HG02763 (cell line): ENCODE data around the gene CROT.
"Not testable (repeated sequence)": the region's sequence is repeated elsewhere in the genome, so short reads cannot be mapped to it uniquely, and the experiment has no call there.

Experiments
- ATAC-seq: cut with Tn5 transposase; IDR thresholded peaks from one replicate; pipeline ENCODE4 v1.9.1; 2021; ENCODE audit warnings: mild to moderate bottlenecking, moderate library complexity; ENCODE audit not compliant: unreplicated experiment

CROT gene

GRCh38 chr7:87345166-87345927 lies at the start of gene CROT:
Gene CROT (plus strand): TSS chr7:87345664. CDS start chr7:87349069, 3,405 bp downstream.
- peak; percentile 98 for ATAC-seq

GRCh38 chr7:87300756-87301155 lies 44.7 kb upstream of the CROT start:
- no peak for ATAC-seq

- ATAC-seq, result no peak
These were observed 34.6 kb upstream of the CROT start for GRCh38 chr7:87310790-87311419.

- ATAC-seq, result peak; percentile 63
These were observed 33.1 kb upstream of the CROT start for GRCh38 chr7:87312215-87312865.

GRCh38 chr7:87316097-87316700 lies 29.3 kb upstream of the CROT start:
- ATAC-seq, result peak; percentile 89

GRCh38 chr7:87316846-87317552 lies 28.5 kb upstream of the CROT start:
- no peak for ATAC-seq

GRCh38 chr7:87317691-87318245 lies 27.7 kb upstream of the CROT start:
- ATAC-seq, result no peak

- no peak for ATAC-seq
These were observed 26.7 kb upstream of the CROT start for GRCh38 chr7:87318741-87319140.

- not testable (repeated sequence) for ATAC-seq
These were observed 26.3 kb upstream of the CROT start for GRCh38 chr7:87319154-87319581.

GRCh38 chr7:87322912-87323311 lies 22.6 kb upstream of the CROT start:
- ATAC-seq, result no peak

- no peak for ATAC-seq
These were observed 19.7 kb upstream of the CROT start for GRCh38 chr7:87325576-87326370.

- ATAC-seq, result no peak
These were observed 17.2 kb upstream of the CROT start for GRCh38 chr7:87328281-87328680.

GRCh38 chr7:87330316-87330715 lies 15.1 kb upstream of the CROT start:
- no peak for ATAC-seq

GRCh38 chr7:87330942-87331341 lies 14.5 kb upstream of the CROT start:
- ATAC-seq, result no peak

GRCh38 chr7:87331687-87332252 lies 13.7 kb upstream of the CROT start:
- no peak for ATAC-seq

GRCh38 chr7:87332321-87332720 lies 13.1 kb upstream of the CROT start:
- ATAC-seq, result no peak

- no peak for ATAC-seq
These were observed 9.3 kb upstream of the CROT start for GRCh38 chr7:87336136-87336535.

- no peak for ATAC-seq
These were observed 8.1 kb upstream of the CROT start for GRCh38 chr7:87337331-87337730.

GRCh38 chr7:87339373-87339897 lies 6.0 kb upstream of the CROT start:
- ATAC-seq, result no peak
